ENCODE results near the gene HEY2.

HEY2 gene

DNA sequence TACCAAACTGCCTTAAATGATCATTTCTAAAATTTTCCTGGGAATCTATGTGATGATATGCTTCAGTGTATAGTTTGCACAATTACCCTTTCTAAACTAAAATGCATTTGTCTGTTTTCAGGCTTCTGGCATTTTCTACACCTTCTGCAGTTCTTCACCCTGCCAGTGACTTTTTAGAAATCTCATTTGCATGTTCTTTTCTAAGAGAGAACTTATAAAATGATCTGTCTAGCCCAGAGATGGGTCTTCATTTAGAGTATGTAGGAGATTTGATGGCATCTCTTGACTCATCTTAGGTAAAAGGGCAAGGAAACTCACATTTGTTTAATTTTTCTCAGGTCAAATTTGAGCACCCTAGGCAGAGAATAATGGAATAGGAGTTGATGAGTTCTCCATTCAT, 59.2 kb downstream of the HEY2 start:
- TF ChIP-seq GATA2 (IDR thresholded peaks at IDR 0.05; ENCODE audit: low read depth, low read length) = no peak

DNA sequence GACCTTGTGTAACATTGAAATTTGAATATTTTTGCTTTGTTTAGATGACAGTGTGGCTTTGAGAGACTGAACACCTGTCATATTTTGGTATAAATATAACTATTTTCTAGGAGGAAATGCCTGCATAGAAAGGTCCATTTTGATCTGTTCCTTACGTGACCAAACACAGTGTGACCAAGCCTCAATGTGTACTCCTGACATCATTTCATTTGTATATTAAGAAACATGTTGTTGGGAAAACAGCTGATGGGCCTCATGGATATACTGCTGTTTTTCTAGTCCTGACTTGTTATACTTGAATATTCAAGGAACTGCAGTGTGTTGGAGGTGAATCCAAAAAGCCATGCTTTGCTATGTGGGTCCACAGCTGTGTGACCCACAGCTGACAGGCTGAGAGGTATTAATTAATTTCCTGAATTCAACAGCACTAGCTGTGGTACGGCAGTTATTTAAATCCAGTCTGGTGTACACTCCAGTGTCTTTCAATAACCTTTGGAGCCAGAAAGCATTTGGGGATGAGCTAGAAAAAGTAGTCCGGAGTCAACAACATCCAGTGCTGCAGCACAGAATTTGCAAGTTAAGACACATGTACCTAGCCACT, 60.2 kb downstream of the HEY2 start:
- TF ChIP-seq GATA3 (IDR thresholded peaks at IDR 0.05; ENCODE audit: low read depth, low read length) (no peak), GATA2 (IDR thresholded peaks at IDR 0.05; ENCODE audit: low read depth, low read length) (no peak)

DNA sequence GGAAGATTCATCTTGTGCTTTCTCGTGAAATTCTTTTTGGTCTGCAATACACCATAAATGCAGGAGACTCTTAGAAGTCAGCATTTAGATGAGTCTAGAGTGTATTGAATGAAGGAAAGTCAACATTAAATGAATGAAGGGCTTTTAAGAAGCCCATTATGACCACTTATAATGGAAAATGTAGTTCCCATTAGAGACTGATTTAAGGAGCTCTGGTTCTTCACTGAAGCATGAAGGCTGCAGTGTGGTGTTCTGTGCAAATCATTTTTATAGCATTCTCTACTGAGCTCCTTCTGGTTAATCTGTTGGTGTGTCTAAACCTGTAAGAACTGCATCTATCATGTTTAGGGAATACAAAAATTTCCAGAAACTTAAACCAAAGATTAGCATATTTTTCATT, 61.0 kb downstream of the HEY2 start:
- TF ChIP-seq GATA3 (IDR thresholded peaks at IDR 0.05; ENCODE audit: low read depth, low read length) (no peak), GATA2 (IDR thresholded peaks at IDR 0.05; ENCODE audit: low read depth, low read length) (no peak)

All from SH-SY5Y (cell line).